Ectodermal cell (in vitro differentiated cells): ENCODE measurements around the gene ZNF207.
"Not testable (repeated sequence)": the region's sequence is repeated elsewhere in the genome, so short reads cannot be mapped to it uniquely, and the experiment has no call there.

Experiments used
- H3K27ac ChIP-seq: 2 replicates; pipeline ENCODE4 v1.7.0; 2013; ENCODE audit warnings: mild to moderate bottlenecking, low read depth, low read length; ENCODE audit not compliant: insufficient read depth, poor library complexity, severe bottlenecking
- H3K27me3 ChIP-seq: 2 replicates; pipeline ENCODE4 v1.7.0; 2013; ENCODE audit warnings: mild to moderate bottlenecking, low read length; ENCODE audit not compliant: insufficient read depth, control insufficient read depth, poor library complexity, severe bottlenecking
- H3K36me3 ChIP-seq: one replicate; pipeline ENCODE4 v1.7.0; 2013; ENCODE audit warnings: low read length; ENCODE audit not compliant: control insufficient read depth, insufficient read depth
- H3K4me1 ChIP-seq: one replicate; pipeline ENCODE4 v1.7.0; 2013; ENCODE audit warnings: low read length; ENCODE audit not compliant: control insufficient read depth, insufficient read depth
- H3K4me3 ChIP-seq: 2 replicates; pipeline ENCODE4 v1.7.0; 2013; ENCODE audit warnings: low read depth, low read length, control low read depth; ENCODE audit not compliant: insufficient read depth
- H3K9me3 ChIP-seq: 2 replicates; pipeline ENCODE4 v1.7.0; 2013; ENCODE audit warnings: mild to moderate bottlenecking, low read length, moderate library complexity; ENCODE audit not compliant: control insufficient read depth
- WGBS, 2 experiments: methylation state at CpG; one replicate each; pipeline ENCODE4 v1.1.7; 2013; ENCODE audit warnings: missing lambda C conversion rate in 2 of 2; 5-methylcytosine and 5-hydroxymethylcytosine counted together

Gene ZNF207

DNA sequence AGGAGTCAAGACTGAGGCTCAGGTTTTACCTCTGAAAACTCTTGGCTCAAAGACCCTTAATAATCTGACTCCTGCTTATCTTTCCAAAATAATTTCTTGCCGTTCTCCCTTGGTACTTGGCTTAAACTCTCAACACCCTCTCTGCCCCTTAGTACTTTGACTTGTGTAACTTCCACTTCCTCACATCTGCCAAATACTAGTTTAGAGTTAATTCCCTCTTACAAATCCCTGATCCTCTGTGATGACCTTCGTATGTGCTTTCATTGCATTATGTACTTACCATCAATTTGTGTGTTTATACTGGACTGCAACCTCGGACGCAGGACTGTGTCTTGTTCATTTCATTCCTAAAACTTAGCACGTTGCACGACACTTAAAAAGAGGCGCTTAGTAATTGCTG, 35.2 kb downstream of the ZNF207 start:
- H3K9me3 ChIP-seq = no peaks in the 10 kb centered on the region
- H3K4me3 ChIP-seq = no peak overlapping the region
- H3K27me3 ChIP-seq = no peaks in the 10 kb centered on the region
- H3K4me1 ChIP-seq = no peaks in the 10 kb centered on the region
- WGBS, 2 experiments = 97 to 99% methylated on average over 4 to 6 of the region's 7 CpGs
- no peak overlapping the region for H3K27ac ChIP-seq
- H3K36me3 ChIP-seq = peaks cover 9% of the 10 kb centered on the region

DNA sequence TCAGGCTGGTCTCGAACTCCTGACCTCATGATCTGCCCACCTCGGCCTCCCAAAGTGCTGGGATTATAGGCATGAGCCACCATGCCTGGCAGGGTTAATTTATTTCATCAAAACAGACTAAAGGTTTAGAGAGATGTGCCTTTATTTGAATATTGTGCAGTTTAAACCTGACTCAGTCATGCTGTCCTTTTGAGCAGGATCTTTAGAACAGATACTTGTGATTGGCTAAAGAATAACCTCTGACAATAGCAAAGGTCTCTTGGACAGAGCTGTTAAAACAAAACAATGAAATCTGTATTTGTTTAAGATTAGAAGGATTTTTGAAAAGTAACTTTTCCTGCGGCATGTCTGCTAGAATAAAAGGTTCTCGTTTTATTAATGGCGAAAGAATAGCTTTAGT, 36.0 kb downstream of the ZNF207 start:
- Histone ChIP-seq H3K4me3 (no peak overlapping the region), H3K36me3 (peaks cover 2% of the 10 kb centered on the region), H3K9me3 (no peaks in the 10 kb centered on the region), H3K4me1 (no peaks in the 10 kb centered on the region), H3K27ac (no peak overlapping the region), H3K27me3 (no peaks in the 10 kb centered on the region)
- 98% methylated on average over 5 of the region's 5 CpGs for WGBS, 2 experiments

DNA sequence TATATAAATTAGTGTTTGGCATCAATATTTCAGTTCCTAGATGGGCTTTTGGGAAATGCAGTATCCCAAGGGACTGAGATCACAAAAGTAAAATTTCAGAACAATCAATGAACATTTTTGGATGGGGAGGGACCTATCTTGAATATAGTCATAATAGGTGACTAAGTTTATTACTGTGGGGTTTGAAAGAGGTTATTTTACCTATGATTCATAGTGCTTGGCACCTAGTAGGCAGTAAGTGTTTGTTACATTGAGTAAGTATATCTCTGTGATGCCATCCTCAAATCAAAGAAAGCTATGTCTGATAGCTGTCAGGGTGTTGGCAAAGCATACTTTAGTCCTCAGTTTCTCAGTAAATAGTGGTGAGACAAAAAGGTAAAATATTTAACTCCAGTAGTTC, 36.9 kb downstream of the ZNF207 start:
- no peaks in the 10 kb centered on the region for H3K27me3 ChIP-seq
- H3K27ac ChIP-seq = no peak overlapping the region
- no peaks in the 10 kb centered on the region for H3K4me1 ChIP-seq
- no peaks in the 10 kb centered on the region for H3K9me3 ChIP-seq
- no peaks in the 10 kb centered on the region for H3K36me3 ChIP-seq
- no peak overlapping the region for H3K4me3 ChIP-seq

DNA sequence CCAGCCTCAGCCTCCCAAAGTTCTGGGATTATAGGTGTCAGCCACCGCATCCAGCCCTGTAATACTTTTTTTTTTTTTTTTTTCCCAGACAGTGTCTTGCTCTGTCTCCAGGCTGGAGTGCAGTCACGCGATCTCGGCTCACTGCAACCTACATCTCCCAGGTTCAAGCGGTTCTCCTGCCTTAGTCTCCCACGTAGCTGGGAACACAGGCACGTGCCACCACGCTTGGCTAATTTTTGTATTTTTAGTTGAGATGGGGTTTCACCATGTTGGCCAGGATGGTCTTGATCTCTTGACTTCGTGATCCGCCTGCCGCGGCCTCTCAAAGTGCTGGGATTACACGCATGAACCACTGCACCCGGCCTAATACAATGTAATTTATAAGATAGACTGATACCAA, 38.2 kb downstream of the ZNF207 start:
- not testable (repeated sequence) for H3K4me3 ChIP-seq, H3K4me1 ChIP-seq, H3K36me3 ChIP-seq, H3K27me3 ChIP-seq, H3K9me3 ChIP-seq, H3K27ac ChIP-seq
- 97 to 98% methylated on average over 13 of the region's 14 CpGs for WGBS, 2 experiments

DNA sequence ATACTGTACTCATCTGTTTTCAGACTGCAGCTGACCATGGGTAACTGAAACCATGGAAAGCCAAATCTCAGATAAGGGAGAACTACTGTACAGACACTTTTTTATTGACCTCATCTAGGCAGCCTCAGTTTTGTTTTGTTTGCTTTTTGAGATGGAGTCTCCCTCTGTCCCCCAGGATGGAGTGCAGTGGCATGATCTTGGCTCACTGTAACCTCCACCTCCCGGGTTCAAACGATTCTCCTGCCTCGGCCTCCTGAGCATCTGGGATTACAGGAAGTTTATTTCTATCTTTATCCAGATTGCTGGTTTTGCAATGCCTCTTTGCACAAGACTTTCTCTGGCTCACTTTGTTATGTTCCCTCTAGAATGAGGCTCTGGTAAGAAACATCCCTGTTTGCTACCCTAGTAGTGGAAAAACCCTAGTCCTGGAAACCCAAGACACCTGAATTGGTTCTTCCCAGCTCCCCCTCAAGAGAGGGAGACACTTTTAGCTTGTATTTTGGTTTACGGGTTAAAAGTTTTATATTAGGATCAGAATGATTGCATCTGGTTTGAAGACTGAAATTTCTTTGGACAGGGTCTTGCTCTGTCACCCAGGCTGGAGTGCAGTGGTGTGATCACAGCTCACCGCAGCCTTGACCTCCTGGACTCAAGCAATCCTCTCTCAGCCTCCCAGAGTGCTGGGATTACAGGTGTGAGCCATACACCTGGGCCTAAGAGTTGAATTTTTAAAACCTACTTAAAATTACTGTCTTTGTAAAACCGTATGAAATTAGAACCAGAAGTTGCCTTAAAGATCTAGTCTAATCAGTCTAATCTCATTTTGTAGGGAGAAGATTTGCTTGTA, 38.9 kb downstream of the ZNF207 start:
- H3K36me3 ChIP-seq = no peaks in the 10 kb centered on the region
- H3K4me1 ChIP-seq = no peaks in the 10 kb centered on the region
- no peaks in the 10 kb centered on the region for H3K27me3 ChIP-seq
- 92 to 96% methylated on average over 6 of the region's 6 CpGs for WGBS, 2 experiments
- no peak overlapping the region for H3K27ac ChIP-seq
- H3K9me3 ChIP-seq = no peaks in the 10 kb centered on the region
- H3K4me3 ChIP-seq = no peak overlapping the region

DNA sequence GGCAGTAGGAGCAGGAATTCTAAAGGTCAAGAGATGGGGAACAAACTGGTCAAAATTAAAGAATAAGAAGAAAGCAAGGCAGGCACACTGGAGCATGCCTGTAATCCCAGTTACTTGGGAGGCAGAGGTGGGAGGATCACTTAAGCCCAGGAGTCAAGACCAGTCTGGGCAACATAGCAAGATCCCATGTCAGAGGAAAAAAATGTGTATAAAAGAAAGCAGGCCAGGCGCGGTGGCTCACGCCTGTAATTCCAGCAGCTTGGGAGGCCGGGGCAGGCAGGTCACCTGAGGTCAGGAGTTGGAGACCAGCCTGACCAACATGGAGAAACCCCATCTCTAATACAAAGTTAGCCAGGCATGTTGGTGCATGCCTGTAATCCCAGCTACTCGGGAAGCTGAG, 43.9 kb downstream of the ZNF207 start:
- H3K9me3 ChIP-seq = no peaks in the 10 kb centered on the region
- H3K4me1 ChIP-seq = no peaks in the 10 kb centered on the region
- no peaks in the 10 kb centered on the region for H3K27me3 ChIP-seq
- H3K27ac ChIP-seq = no peak overlapping the region
- no peak overlapping the region for H3K4me3 ChIP-seq
- H3K36me3 ChIP-seq = no peaks in the 10 kb centered on the region
- WGBS, 2 experiments = 89 to 91% methylated on average over 5 of the region's 5 CpGs

DNA sequence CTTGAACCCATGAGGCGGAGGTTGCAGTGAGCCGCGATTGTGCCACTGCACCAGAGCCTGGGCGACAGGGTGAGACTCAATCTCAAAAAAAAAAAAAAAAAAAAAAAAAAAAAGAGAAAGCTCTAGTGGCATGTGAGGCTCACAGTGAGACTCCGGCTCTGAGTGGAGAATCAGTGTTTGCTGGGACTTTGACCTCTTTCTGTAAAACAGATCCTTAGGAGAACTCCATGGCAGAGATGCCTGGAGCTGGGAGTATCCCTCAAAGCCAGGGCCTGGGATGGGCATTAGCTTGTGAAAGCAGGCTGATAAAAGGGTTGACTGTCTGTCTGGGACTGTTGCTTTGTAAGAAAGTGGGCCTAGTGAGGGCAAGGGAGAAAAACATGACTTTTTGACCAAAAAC, 46.4 kb downstream of the ZNF207 start:
- WGBS, 2 experiments = 99% methylated on average over 4 to 5 of the region's 5 CpGs
- no peaks in the 10 kb centered on the region for H3K27me3 ChIP-seq
- H3K9me3 ChIP-seq = no peaks in the 10 kb centered on the region
- H3K4me3 ChIP-seq = no peak overlapping the region
- H3K36me3 ChIP-seq = no peaks in the 10 kb centered on the region
- H3K27ac ChIP-seq = no peak overlapping the region
- H3K4me1 ChIP-seq = no peaks in the 10 kb centered on the region

DNA sequence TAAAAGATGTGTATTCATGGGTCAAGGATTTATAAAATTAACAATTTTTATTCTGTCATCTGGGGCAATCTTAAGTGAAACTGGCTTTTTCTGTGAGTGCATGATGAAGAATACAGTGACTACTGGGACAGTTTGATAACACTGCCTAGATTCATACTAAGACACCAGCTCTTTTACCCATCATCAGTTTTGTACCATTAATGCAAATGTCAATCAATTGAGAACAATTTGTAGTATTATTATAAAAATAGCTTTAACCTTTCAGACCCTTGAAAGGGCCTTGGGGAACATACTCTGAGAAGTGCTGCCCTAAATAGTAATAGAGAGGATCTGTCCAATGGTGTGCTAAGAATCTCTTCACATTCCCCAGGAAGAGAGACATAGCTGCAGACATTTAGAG, 49.0 kb downstream of the ZNF207 start:
- no peaks in the 10 kb centered on the region for H3K36me3 ChIP-seq
- H3K9me3 ChIP-seq = no peaks in the 10 kb centered on the region
- H3K4me3 ChIP-seq = no peak overlapping the region
- no peaks in the 10 kb centered on the region for H3K27me3 ChIP-seq
- H3K4me1 ChIP-seq = no peaks in the 10 kb centered on the region
- H3K27ac ChIP-seq = no peak overlapping the region

DNA sequence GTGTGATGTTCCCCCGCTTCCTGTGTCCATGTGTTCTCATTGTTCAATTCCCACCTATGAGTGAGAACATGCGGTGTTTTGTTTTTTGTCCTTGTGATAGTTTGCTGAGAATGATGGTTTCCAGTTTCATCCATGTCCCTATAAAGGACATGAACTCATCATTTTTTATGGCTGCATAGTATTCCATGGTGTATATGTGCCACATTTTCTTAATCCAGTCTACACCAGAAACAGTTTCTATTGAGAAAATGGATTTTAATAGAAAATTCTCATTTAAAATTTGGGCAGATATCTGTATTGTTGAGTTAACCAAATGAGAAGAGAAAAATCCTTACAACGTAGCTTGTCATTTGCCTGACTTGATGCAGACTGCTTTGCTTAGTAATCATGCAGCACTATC, 60.1 kb downstream of the ZNF207 start:
- WGBS, 2 experiments = 100% methylated on average over 1 of the region's 3 CpGs
- H3K27ac ChIP-seq, H3K4me1 ChIP-seq, H3K27me3 ChIP-seq, H3K36me3 ChIP-seq, H3K9me3 ChIP-seq, H3K4me3 ChIP-seq: not testable (repeated sequence)

DNA sequence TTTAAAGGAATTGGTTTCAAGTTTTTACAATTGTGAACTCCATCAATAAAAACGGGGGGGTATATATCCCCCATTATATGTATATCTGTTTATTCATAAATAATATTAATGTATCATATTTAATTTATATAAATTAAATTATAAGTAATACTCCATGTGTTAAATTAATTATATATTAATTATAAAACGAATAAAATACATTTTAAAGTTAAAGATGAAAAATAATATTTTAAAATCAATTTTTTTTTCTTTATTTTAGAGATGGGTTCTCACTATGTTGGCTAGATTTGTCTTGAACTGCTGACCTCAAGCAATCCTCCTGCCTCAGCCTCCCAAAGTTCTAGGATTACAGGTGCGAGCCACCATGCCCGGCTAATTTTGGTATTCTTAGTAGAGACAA, 76.9 kb downstream of the ZNF207 start:
- Histone ChIP-seq H3K27ac (no peak overlapping the region), H3K27me3 (no peaks in the 10 kb centered on the region), H3K9me3 (no peaks in the 10 kb centered on the region), H3K4me3 (no peak overlapping the region), H3K36me3 (no peaks in the 10 kb centered on the region), H3K4me1 (no peaks in the 10 kb centered on the region)
- WGBS, 2 experiments = 80 to 92% methylated on average over 2 of the region's 4 CpGs

DNA sequence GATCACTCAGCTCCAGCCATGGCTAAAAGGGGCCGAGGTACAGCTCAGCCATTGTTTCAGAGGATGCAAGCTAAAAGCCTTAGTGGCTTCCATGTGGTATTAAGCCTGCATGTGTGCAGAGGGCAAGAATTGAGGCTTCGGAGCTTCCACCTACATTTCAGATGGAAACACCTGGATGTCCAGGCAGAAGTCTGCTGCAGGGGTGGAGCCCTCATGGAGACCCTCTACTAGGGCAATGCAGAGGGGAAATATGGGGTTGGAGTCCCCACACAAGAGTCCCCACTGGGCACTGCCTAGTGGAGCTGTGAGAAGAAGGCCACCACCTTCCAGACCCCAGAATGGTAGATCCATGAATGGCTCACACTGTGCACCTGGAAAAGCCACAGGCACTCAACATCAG, 79.6 kb downstream of the ZNF207 start:
- Histone ChIP-seq H3K9me3 (no peaks in the 10 kb centered on the region), H3K4me3 (no peak overlapping the region), H3K36me3 (no peaks in the 10 kb centered on the region), H3K4me1 (no peaks in the 10 kb centered on the region), H3K27me3 (no peaks in the 10 kb centered on the region), H3K27ac (no peak overlapping the region)
- 91 to 92% methylated on average over 2 of the region's 2 CpGs for WGBS, 2 experiments
